HepG2 (cell line): ENCODE results near the gene TSACC. TPM values are rescaled to one million over a fixed set of nuclear protein-coding genes. Genes with fewer than 3 reads are reported as not detected.

ENCODE experiments used
- BORCS8-MEF2B ChIP-seq: sonication (generic); formaldehyde crosslinking; IDR thresholded peaks from 2 replicates; pipeline ENCODE4 v1.8.0; 2022; ENCODE audit warnings: mild to moderate bottlenecking, missing genetic modification reagents
- ESRRA ChIP-seq: sonication (generic); formaldehyde crosslinking; IDR thresholded peaks from 2 replicates; pipeline ENCODE4 v1.5.1; 2020; ENCODE audit warnings: mild to moderate bottlenecking, low read depth, missing genetic modification reagents
- HDAC6 ChIP-seq: fragments of 200-600 bp; sonication (generic); IDR thresholded peaks from 2 replicates; pipeline ENCODE4 v1.7.0; 2017; ENCODE audit warnings: mild to moderate bottlenecking, antibody characterized with exemption, low read length, low read depth
- MED8 ChIP-seq: sonication (generic); formaldehyde crosslinking; IDR thresholded peaks from 2 replicates; pipeline ENCODE4 v1.8.1; 2023; ENCODE audit warnings: mild to moderate bottlenecking, missing genetic modification reagents; ENCODE audit not compliant: insufficient replicate concordance
- NR2C2 ChIP-seq: sonication (generic); formaldehyde crosslinking; IDR thresholded peaks from 2 replicates; pipeline ENCODE4 v1.4.0; 2020; ENCODE audit warnings: missing genetic modification reagents, mild to moderate bottlenecking, moderate library complexity, borderline replicate concordance
- SMAD3 ChIP-seq: sonication (generic); formaldehyde crosslinking; IDR thresholded peaks from 2 replicates; pipeline ENCODE4 v1.4.0; 2020; ENCODE audit warnings: missing genetic modification reagents
- YEATS4 ChIP-seq: sonication (generic); formaldehyde crosslinking; IDR thresholded peaks from 2 replicates; pipeline ENCODE4 v1.4.0; 2020; ENCODE audit warnings: missing genetic modification reagents, borderline replicate concordance
- ZFP36L2 ChIP-seq: sonication (generic); formaldehyde crosslinking; IDR thresholded peaks from 2 replicates; pipeline ENCODE4 v1.4.0; 2020; ENCODE audit warnings: missing genetic modification reagents
- ZNF124 ChIP-seq: sonication (generic); formaldehyde crosslinking; IDR thresholded peaks from 2 replicates; pipeline ENCODE4 v1.4.0; 2020; ENCODE audit warnings: missing genetic modification reagents
- ZNF564 ChIP-seq: sonication (generic); formaldehyde crosslinking; IDR thresholded peaks from 2 replicates; pipeline ENCODE4 v1.8.1; 2023; ENCODE audit warnings: mild to moderate bottlenecking, missing genetic modification reagents
- ZNF841 ChIP-seq: sonication (generic); formaldehyde crosslinking; IDR thresholded peaks from 2 replicates; pipeline ENCODE4 v1.8.1; 2023; ENCODE audit warnings: missing genetic modification reagents, borderline replicate concordance
- polyA plus RNA-seq, 8 experiments: library from polyadenylated mRNA; depleted of rRNA in 3 of 8; stranded (reverse) in 7 of 8; unstranded in 1 of 8; fragments of >200 nt; fragmentation: Illumina TruSeq in 4 of 8; extraction: Trizol in 4 of 8; gene quantifications; 2 replicates each; pipeline versions ENCODE4 v1.2.1 to v1.2.3, GENCODE V29; 2011 to 2016; ENCODE audit warnings: low read depth in 4 of 8, missing spikeins in 1 of 8, mixed read lengths in 1 of 8; ENCODE audit not compliant: insufficient read depth in 1 of 8
- total RNA-seq, 5 experiments: library from RNA; depleted of rRNA; stranded (reverse); fragments of >200 nt; fragmentation: Illumina TruSeq; extraction: Trizol; gene quantifications; 2 replicates each; pipeline ENCODE4 v1.2.3, GENCODE V29; 2016; ENCODE audit warnings: low read depth in 1 of 5
- TF ChIP-seq, protein P1 (sequence below): sonication (generic); formaldehyde crosslinking; IDR thresholded peaks from 2 replicates; pipeline ENCODE4 v1.9.0; 2021; ENCODE audit warnings: mild to moderate bottlenecking, missing genetic modification reagents
- TF ChIP-seq, protein P2 (sequence below): IDR thresholded peaks from 2 replicates; pipeline ENCODE4 v1.6.1; 2016; ENCODE audit warnings: low read depth
- TF ChIP-seq, protein P3 (sequence below): sonication (generic); formaldehyde crosslinking; IDR thresholded peaks from 2 replicates; pipeline ENCODE4 v1.5.0; 2020; ENCODE audit warnings: missing genetic modification reagents
- TF ChIP-seq, protein P4 (sequence below): sonication (generic); formaldehyde crosslinking; IDR thresholded peaks from 2 replicates; pipeline ENCODE4 v1.8.1; 2023; ENCODE audit warnings: mild to moderate bottlenecking, moderate library complexity, missing genetic modification reagents

The TSACC gene
- total and polyA plus RNA-seq, 2 of the 13 experiments (the other 11 are each of a cell fraction or from before 2014, with no cell fraction given) = 1.5 to 2.6 TPM

DNA sequence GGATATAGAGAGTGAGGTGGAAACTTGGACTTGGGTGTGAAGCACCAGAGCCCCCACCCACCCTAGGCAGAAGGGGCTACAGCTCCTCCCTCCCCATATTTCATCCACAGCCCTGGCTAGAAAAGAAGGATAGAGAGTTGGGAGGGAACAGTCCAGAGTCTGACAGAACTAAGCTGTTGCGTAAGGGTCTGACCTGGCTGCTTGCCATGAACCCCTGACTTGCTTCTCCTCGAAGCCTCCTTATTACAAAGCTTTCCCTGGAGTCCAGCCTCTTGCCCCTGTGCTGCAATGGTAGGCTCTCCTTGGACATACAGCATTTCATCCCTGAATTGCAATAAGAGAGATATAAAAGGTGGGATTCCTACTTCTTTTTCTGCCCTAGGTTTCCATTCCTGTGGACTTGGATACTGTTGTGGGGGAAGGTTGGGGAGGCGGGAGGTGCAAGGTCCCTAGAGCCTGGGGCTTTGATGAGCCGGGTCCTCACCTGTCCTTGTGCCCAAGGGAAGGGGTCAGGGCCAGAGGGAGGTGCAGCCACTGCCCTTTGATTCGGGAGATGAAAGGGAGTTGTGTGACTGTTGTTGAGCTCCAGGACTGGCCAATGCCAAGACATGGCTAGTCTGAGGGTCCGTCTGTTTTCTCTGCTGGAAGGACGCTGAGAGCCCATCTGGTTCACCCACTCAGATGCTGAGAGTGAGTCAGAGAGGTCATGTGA lies 33.4 kb downstream of the TSACC start (continued):
- TF ChIP-seq, protein P1, sequence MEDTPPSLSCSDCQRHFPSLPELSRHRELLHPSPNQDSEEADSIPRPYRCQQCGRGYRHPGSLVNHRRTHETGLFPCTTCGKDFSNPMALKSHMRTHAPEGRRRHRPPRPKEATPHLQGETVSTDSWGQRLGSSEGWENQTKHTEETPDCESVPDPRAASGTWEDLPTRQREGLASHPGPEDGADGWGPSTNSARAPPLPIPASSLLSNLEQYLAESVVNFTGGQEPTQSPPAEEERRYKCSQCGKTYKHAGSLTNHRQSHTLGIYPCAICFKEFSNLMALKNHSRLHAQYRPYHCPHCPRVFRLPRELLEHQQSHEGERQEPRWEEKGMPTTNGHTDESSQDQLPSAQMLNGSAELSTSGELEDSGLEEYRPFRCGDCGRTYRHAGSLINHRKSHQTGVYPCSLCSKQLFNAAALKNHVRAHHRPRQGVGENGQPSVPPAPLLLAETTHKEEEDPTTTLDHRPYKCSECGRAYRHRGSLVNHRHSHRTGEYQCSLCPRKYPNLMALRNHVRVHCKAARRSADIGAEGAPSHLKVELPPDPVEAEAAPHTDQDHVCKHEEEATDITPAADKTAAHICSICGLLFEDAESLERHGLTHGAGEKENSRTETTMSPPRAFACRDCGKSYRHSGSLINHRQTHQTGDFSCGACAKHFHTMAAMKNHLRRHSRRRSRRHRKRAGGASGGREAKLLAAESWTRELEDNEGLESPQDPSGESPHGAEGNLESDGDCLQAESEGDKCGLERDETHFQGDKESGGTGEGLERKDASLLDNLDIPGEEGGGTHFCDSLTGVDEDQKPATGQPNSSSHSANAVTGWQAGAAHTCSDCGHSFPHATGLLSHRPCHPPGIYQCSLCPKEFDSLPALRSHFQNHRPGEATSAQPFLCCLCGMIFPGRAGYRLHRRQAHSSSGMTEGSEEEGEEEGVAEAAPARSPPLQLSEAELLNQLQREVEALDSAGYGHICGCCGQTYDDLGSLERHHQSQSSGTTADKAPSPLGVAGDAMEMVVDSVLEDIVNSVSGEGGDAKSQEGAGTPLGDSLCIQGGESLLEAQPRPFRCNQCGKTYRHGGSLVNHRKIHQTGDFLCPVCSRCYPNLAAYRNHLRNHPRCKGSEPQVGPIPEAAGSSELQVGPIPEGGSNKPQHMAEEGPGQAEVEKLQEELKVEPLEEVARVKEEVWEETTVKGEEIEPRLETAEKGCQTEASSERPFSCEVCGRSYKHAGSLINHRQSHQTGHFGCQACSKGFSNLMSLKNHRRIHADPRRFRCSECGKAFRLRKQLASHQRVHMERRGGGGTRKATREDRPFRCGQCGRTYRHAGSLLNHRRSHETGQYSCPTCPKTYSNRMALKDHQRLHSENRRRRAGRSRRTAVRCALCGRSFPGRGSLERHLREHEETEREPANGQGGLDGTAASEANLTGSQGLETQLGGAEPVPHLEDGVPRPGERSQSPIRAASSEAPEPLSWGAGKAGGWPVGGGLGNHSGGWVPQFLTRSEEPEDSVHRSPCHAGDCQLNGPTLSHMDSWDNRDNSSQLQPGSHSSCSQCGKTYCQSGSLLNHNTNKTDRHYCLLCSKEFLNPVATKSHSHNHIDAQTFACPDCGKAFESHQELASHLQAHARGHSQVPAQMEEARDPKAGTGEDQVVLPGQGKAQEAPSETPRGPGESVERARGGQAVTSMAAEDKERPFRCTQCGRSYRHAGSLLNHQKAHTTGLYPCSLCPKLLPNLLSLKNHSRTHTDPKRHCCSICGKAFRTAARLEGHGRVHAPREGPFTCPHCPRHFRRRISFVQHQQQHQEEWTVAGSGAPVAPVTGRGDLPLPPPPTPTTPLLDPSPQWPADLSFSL (CRISPR knock-in tag) = no peak; the same call in 1 of the 2 replicates
- TF ChIP-seq HDAC6 (no peak), ESRRA (CRISPR knock-in tag) (peak; percentile 97), ZFP36L2 (CRISPR knock-in tag) (no peak), ZNF841 (no peak), BORCS8-MEF2B (peak; percentile 54; the same call in 1 of the 2 replicates), YEATS4 (CRISPR knock-in tag) (peak; percentile 74; the same call in 1 of the 2 replicates), SMAD3 (peak; percentile 92), MED8 (CRISPR knock-in tag) (peak; percentile 97), ZNF564 (CRISPR knock-in tag) (peak; percentile 64; the same call in 1 of the 2 replicates), NR2C2 (peak; percentile 95), ZNF124 (peak; percentile 79; the same call in 1 of the 2 replicates)
- TF ChIP-seq, protein P2, sequence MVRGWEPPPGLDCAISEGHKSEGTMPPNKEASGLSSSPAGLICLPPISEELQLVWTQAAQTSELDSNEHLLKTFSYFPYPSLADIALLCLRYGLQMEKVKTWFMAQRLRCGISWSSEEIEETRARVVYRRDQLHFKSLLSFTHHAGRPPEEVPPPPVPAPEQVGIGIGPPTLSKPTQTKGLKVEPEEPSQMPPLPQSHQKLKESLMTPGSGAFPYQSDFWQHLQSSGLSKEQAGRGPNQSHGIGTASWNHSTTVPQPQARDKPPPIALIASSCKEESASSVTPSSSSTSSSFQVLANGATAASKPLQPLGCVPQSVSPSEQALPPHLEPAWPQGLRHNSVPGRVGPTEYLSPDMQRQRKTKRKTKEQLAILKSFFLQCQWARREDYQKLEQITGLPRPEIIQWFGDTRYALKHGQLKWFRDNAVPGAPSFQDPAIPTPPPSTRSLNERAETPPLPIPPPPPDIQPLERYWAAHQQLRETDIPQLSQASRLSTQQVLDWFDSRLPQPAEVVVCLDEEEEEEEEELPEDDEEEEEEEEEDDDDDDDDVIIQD = peak; percentile 36; the same call in 1 of the 2 replicates
- TF ChIP-seq, protein P3, sequence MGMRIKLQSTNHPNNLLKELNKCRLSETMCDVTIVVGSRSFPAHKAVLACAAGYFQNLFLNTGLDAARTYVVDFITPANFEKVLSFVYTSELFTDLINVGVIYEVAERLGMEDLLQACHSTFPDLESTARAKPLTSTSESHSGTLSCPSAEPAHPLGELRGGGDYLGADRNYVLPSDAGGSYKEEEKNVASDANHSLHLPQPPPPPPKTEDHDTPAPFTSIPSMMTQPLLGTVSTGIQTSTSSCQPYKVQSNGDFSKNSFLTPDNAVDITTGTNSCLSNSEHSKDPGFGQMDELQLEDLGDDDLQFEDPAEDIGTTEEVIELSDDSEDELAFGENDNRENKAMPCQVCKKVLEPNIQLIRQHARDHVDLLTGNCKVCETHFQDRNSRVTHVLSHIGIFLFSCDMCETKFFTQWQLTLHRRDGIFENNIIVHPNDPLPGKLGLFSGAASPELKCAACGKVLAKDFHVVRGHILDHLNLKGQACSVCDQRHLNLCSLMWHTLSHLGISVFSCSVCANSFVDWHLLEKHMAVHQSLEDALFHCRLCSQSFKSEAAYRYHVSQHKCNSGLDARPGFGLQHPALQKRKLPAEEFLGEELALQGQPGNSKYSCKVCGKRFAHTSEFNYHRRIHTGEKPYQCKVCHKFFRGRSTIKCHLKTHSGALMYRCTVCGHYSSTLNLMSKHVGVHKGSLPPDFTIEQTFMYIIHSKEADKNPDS (CRISPR knock-in tag) = 0 out of 2 replicates have a peak, but pooled peaks have one; percentile 12
- TF ChIP-seq, protein P4, sequence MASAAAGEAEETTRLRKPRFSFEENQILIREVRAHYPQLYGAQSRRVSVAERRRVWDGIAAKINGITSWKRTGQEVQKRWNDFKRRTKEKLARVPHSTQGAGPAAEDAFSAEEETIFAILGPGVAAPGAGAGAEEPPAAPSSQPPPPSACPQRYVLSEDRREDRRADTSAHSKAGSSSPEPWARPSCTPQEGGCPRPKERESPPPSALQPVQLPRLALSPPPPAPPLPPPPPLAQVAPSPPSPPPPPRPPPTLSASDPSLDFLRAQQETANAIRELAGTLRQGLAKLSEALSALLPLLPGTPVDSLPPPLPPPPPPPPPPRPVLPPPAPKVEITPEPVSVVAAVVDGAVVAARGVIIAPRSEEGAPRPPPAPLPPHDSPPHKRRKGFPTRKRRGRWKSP (CRISPR knock-in tag) = peak; percentile 19; the same call in 1 of the 2 replicates
